Stimulated activated CD4-positive, alpha-beta T cell treated with anti-CD3 and anti-CD28 coated beads, Interleukin-4, amount 100 ng/mL, for 48 hours (primary cell): ENCODE measurements around the gene PTH2.
"Not testable (repeated sequence)": the region's sequence is repeated elsewhere in the genome, so short reads cannot be mapped to it uniquely, and the experiment has no call there.

ENCODE experiments used
- DNase-seq, 2 donors: peaks; one replicate each; pipeline ENCODE4 v3.0.0-alpha.2; 2020; ENCODE audit warnings: low read depth in 2 of 2

Gene PTH2

DNA sequence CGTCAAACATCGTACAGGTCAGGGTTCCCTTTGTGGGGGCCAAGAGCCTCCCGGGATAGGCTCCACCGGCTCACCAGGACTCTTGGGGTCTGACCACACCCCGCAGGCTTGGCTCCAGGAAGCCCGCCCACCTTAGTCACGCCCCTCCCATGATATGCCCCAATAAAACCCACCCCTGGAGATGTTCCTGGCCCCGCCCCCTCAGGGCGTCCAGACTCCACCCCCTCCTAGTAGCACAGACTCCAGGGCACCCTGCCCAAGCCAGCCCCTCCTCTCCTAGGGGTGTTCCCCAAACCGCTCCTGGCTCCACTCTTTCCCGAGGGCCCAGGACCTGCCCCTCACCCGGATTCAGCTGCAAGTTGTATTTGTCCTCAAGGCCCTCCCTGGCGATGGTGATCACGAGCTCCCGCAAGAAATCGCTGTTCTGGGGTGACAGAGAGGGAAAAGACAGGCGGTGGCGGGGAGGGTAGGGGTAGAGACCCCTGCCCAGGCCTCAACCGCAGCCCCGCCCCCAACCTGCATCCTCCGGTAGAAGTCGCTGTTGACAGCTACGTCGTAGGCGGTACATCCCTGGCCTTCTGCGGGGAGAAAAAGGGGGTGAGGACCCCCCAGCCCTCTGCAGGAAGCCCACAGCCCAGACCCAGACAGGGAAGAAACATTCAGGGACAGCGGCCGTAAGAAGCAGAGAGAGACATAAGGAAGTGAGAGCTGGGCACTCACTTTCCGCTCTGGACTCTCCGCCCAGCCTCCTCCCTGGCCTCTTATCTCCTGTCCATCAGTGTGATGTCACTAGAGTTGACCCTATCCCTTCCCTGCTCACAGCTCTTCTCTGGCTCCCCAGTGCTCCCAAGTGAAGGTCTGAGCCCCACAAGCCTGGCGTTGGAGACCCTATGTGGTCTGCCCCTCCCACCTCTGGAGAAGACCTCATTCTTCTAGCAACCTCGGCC, 24.5 kb upstream of the PTH2 start:
- no peak for DNase-seq

DNA sequence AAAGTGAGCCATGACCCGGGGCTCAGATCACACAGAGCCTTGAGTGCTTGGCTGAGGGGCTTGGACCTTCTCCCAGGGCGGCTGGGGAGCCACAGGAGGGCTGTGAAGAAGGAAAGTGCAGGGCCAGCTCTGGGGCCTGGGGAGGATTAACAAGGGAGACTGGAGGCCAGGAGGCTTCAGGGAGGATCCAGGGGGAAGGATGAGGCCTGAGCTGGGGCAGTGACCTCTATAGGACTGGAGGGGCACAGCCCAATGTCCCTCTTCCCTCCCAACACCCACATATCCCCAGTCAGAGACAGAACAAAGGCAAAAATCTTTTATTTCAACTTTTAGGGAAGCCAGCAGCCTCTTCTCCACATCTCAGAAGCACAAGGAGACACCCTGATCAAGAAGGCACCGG, 22.8 kb upstream of the PTH2 start:
- no peak for DNase-seq

DNA sequence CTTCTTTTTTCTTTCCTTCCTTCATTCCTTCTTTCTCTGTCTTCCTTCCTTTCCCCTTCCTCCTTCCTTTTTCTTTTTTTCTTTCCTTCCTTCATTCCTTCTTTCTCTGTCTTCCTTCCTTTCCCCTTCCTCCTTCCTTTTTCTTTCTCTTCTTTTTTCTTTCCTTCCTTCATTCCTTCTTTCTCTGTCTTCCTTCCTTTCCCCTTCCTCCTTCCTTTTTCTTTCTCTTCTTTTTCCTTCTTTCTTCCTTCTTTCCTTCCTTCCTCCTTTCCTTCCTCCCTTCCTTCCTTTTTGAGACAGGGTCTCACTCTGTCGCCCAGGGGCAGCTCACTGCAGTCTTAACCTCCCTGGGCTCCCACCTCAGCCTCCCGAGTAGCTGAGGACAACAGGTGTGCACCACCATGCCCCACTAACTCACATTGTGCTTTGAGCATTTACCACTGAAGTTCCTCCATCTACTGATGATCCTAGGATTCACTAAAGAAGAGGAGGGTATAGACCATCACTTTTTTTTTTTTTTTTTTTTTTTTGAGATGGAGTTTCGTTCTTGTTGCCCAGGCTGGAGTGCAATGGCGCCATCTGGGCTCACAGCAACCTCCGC, 21.0 kb upstream of the PTH2 start:
- not testable (repeated sequence) for DNase-seq

DNA sequence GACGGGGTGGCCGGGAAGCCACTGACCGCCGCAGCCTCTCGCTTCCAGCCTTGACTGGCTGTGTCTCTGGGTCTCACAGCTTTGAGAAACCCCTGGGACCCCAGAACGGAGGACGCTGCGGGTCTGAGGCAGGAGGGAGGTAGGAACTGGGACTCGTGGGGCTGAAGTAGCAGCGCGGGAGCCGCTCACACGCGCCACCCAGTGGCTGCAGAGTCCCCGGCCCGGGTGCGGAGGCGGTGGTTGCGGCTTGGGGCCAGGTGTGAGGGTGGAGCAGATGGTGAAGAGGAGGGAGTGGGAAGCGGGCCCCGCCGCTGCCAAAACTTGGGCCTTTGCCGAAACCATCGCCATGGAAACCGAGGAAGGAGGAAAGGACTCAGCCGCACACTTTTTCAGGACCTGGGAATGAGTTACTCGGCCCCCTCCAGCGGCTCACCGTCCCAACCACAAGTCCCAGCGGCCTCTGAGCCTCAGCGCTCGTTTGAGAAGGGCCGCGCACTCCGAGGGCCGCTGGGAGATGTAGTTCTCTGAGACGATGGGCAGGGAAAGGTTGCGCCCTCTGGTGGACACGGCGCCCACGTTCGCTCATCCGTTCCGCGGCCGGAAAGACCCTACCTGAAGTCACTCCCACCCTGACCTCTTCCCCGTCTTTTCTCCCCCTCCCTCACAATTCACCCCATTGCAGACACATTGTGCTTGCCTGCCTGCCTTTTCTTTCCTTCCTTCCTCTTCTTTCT, 20.3 kb upstream of the PTH2 start:
- peak; percentile 91 to 92 for DNase-seq

DNA sequence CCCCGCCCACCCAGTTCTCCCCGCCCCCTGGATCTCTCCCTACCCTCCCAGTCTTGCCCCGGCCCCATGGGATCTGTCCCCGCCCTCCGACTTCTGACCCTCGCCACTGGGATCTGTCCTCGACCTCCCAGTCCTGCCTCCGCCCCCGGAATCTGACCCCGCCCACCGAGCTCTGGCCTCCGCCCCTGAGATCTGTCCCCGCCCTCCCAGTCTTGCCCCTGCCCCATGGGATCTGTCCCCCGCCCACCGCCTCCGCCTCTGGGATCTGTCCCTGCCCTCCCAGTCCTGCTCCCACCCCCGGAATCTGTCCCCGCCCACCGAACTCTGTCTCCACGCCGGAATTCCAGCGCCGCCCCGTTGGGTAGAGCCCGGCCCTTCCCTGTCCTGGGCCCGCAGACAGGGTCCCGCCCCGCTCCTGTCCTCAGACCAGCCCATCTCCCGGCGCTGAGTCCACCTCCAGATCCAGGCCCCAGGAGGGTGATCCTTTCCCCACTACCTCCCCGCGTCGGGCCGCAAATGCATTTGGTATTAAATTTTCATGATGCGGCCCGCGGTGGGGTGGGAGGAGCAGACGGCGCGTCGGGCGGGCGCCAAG, 19.6 kb upstream of the PTH2 start:
- peak in 1 of 2 donors; percentile 55 for DNase-seq

DNA sequence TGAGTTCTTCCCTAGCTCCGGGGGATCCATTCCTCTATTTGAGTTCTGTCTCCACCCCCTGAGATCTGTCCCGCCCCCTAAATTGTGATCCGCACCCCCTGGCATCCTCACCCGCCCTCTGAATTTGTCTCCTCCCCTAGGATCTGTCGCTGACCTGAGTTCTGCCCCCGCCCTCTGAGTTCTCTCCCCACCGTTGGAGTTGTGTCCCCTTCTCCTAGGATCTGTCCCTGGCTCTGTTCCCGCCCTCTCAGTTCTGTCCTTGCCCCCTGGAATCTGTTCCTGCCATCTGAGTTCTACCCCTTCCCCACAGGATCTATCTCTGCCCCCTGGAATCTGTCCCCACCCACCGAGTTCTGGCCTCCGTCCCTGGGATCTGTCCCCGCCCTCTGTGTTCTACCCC, 19.1 kb upstream of the PTH2 start:
- no peak for DNase-seq

DNA sequence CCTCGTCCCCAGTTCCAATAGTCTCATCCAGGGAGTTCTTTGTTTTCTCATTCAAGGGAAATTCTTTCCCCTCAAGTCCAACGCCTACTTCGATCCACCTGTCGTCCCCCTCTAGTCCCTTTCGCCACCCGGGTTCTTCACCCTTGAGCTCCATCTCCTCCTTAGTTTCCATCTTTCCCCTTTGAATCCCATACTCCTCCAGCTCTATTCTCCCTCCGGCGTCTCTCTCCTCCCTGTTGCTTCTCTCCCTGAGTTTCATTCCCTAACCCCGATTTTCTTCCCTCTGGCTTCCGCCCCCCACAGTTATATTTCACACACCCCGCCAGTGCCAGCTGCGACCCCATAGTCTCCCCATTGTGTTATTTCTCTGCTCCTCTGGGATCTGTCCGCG, 18.7 kb upstream of the PTH2 start:
- DNase-seq, result no peak

DNA sequence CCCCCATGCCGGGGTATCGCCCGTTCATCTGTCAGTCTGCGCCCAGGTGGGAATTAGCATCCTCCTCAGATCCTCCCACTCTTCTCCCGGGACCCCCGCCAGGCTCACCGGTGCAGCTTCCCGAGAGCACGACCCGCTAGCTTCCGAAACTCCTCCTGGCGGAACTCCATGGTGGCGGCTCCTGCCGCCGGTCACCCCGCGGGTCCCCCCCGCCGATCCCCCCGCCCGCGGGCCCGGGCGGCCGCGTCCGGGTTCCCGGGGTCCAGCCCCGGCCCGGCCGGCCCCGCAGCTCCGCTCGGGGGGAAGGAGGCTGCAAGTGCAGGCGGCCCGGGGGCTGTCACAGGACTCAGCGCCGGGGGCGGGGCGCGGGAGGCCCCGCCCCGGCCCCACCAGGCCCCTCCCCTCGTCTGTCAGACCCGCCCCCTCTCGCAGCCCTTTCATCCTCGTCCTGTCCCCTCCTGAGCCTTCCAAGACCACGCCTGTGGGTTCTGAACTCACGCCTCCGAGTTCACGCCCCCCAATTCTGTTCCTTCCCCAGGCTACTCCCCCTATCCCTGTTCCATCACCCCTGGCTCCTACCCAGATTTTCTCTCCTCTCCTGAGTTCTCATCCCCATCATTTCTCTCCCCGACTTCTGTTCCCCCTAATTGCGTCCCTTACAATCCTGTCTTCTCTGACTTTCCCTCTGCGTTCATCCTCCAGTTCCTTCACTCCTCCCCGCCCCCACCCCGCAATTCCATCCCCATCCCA, 18.1 kb upstream of the PTH2 start, which contains the start of gene SLC17A7:
Gene SLC17A7, minus strand, starts transcription at position 318 of the 750 bp plus-strand sequence. Its CDS starts 148 bp downstream, at position 170.
- no peak for DNase-seq

DNA sequence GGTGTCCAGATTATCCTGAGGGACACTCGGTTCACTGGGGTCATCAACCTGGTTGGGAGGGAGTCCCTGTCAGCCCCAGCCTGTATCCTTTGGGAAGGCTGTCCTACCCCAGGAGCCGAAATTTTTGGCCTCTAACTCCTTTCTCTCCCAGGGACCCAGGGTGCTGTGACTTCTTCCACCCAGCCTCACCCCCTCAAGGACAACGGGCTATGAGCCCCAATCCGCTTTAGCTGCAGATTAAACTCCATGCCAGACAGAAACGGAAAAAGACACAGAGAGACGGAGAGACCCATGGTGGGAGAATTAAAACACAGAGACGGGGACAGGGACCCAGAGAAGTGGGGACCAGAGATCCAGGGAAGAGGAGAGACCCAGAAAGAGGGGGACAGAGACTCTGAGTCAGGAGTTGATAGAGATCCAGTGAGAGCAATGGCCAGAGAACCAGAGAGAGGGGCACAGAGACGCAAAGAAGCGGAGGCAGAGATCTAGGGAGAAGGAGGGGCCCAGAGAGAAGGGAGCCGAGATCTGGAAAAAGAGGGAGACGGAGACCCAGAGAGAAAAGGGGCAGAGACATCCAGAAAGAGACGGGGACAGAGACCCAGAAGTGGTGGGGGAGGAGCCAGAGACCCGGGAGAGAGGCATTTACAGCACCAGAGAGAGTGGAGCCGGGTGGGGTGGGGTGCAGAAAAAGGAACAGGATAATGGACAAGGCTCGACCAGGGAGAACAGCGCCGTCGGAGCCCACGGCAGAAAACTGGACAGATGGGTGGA, 17.4 kb upstream of the PTH2 start:
- no peak for DNase-seq

DNA sequence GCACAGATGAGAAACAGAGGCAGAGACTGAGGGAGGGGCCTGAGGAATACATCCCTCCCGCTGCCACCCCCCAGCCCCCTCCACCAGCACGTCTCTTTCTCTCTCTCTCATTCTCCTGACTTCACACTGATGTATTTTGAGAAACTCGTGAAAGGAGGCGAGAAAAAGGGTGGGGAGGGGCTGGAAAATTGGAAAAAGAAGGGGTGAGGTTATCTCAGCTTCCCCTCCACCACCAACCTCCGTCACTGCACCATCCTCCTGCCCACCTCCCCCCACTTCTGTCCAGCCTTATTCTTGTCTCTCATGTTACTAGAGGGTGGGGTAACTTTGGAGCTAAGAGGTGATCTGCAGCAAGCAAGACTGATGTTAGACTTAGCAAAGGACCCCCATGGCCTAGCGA, 16.6 kb upstream of the PTH2 start:
- no peak for DNase-seq

DNA sequence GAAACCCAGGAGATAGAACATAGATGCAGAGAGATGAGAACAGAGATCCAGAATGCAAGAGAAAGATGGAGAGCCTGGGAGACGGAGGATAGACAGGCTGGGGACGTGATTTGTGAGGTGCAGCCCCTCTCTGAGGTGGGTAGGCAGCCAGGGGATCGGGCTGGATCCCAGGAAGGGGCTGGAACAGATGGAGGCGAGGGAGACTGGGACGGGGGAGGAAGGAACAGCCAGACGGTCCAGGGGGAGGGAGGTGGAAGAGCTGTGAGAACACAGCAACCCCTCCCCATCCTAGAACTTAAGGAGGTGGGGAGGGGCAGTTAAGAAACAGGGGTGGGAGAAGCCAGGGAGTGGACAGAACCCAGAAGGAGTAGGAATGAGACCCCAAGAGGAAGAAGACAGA, 15.0 kb upstream of the PTH2 start:
- DNase-seq, result no peak

DNA sequence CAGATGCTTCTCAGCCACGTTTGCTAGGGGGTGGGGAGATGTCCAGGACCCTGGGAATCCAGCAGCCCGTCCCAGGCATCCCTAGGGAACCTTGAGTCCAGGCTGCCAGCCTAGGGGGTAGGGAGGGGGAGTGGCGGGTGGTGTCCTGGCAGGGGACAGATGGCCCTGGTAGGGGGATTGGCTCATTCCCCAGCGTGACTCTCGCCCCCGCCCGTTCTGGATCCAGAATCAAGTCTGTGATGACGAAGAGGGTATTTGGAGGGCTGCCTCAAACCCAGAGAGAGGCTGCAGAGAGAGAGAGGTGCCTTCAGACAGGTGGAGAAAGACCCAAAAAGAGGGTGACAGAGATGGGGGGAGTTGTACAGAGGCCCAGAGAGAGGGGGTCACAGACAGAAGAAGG, 14.0 kb upstream of the PTH2 start:
- no peak for DNase-seq

DNA sequence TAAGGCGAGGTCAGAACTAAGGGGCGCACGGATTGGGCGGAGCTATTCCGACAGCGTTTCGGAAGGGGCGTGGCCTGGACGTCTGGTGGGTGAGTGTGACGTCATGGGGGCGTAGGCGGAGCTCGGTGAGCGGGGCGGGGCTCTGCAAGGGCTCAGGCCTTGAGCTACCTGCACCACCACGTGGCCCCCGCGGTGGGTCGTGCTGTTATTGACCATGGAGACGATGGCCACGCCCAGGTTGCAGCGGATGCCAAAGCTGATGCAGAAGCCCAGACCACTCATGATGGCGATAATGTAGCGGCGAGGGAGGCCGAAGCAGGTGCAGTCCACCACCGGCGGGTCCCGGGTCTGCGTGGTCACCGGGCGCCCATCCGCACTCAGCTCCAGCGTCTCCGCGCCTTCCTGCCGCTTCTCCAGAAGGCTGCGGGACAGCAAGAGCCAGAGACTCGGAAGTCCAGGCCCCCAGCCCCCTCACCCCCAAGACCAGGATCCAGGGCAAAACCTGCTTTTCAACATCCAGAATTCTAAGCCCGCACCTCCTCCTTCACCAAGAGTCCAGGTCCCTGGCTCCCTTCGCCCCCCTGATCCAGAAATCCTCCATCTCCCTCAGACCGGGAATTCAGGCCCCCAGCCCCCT, 13.3 kb upstream of the PTH2 start:
- peak; percentile 58 to 79 for DNase-seq

DNA sequence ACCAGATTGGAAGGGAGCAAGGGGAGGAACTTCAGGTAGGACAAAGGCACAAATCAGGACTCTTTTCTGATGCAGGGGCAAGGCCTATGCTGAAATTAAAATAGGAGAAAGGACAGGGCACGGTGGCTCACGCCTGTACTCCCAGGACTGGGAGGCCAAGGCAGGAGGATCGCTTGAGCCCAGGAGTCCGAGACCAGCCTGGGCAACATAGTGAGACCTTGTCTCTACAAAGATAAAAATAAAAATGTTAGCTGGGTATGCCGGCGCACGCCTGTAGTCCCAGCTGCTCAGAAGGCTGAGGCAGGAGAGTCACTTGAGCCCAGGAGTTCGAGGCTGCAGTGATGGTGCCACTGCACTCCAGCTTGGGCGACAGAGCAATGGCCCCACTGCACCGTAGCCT, 12.4 kb upstream of the PTH2 start:
- no peak for DNase-seq

DNA sequence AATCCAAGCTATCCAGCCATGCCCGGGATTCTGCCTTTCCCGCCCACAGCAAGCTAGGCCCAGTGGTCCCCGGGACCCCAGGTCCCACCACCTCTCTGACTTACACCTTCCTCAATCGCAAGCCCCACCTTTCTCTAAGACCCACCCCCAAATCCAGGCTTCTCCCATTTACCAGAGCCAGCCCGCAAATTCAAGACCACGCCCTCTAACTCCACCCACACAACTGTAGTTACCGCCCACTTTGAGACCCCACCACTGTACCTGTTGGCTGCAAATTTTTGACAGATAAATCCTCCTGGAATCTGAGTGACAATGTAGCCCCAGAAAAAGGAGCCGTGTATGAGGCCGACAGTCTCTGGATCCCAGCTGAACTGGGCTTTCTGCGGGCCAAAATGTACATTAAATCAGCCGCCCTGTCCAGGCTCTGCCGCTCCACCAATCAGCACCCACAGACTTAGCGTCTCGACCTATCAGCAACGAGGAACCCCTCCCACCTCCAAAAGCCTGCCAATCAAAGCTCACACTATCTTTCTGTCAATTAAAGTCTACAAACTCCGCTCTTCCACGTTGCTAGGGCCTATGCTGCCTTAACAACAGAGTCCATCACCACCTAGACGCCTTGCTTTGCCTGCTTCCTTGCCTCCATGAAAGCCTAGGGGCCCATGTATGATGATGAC, 11.8 kb upstream of the PTH2 start:
- no peak for DNase-seq

DNA sequence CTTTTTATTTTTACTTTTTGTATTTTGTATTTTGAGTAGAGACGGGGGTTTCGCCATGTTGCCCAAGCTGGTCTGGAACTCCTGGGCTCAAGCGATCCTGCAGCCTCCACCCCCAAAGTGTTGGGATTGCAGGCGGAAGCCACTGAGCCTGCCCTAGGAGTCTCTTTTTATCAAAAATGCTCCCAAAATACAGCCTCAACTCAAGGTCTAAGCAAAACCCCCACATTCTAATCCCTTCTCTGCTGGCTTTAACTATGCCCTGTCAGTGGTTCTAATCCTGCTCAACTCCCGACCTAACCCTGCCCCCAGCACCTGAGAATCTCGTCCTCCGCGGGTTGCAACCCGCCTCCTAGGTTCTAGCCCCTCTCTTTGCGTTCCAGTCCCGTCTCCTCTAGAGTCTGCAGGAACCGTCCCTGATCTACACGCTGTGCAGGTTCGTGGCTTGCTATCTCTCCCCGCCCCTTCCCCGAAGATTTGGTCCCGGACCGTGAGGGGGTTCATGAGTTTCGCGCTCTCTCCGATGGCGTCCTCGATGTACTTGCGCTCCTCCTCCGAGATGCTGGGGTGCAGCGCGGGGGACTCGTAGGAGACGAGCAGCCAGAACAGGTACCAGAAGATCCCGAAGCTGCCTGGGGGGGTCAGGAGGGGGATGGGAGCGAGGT, 10.1 kb upstream of the PTH2 start:
- no peak for DNase-seq

DNA sequence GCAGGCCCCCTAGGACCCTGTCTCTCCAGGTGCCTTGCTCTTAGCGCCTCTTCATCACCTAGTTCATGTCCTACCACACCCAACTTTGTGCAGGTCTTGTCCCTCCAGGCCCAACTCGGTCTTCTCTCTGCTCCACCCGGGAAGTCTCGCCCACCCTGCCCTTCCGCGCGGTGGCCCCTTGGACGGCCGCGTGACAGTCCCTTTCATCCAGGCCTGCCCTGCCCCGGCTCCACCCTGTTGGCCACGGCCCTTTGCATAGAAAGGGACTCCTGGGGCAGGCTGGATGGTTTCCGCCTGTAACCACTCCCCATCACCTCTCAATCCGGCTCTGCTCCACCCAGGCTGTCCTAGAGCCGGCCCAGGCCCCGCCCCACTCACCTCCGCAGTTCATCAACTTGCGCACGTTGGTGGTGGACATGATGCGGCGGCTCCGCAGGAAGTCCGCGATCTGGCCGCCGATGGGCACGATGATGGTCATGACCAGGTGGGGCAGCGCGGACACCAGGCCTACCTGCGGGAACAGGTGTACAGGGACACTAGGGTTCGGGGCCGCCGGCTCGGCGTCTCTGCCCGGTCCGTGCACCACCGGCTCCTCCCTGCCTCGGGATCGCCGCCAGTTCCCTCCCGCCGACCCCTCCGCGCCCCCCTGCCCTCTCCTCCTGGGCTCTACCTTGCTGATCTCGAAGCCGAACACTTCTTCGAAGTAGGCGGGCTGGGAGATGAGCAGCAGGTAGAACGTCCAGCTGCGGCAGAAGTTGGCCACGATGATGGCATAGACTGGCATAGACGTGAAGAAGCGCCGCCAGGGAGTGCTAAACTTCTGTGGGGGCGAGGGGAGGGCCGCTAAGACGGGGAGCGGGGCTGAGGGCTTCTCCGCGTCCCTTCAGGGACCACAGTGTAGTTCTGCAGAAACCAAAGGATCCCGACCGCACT, 9.2 kb upstream of the PTH2 start:
- DNase-seq, result no peak

DNA sequence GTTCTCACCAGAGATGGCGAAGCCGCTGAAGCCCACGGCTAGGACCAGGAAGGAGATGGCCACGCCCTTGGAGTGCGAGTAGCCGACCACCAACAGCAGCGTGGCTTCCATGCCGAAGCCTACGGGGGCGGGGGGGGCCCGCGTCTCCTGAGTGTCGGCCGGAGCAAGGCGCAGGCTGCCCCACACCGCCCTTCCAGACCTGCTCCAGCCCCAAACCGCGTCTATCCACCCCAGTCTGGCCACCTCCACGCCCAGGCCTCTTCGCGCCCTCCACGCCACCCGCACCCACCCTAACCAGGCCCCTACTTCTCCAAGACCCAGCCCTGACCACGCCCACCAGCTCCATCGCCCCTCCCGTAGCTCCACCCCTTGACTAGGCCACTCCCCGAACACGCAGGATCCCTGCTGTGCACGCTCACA, 8.1 kb upstream of the PTH2 start:
- no peak for DNase-seq
